ENCODE measurements around the gene MED13L.

MED13L gene

DNA sequence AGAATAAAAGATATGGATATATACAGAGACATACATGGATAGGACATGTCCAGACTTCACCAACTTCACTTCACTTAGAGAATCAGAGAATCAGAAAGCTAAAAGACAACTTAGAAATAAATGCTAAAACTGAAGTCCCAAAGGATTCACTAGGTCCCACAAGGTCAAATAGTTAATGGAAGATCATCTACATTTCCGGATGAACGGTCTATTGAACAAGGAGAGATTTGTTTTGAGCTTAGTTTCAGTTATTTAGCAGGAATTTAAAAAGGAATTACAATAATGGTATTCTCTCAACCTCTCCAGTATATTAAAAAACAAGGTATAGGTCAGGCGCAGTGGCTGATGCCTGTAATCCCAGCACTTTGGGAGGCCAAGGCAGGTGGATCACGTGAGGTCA, 187.0 kb downstream of the MED13L start:
- no peak for DNase-seq (ENCODE audit: low spot score)

DNA sequence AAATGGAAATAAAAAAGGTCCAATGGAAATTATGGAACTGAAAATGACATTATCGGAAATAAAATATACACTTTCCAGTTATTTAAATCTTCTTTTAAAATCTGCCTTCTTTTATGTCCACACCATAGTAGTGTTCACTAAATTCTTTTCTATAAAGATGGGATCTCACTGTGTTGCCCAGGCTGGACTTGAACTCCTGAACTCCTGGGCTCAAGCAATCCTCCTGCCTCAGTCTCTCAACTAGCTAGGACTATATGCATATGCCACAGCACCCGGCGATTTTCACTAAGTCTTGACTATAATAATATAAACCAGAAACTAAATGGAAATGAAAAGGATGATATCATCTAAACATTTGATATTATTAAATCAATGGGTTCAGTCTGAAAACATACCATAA, 188.4 kb downstream of the MED13L start:
- DNase-seq (ENCODE audit: low spot score) = no peak

DNA sequence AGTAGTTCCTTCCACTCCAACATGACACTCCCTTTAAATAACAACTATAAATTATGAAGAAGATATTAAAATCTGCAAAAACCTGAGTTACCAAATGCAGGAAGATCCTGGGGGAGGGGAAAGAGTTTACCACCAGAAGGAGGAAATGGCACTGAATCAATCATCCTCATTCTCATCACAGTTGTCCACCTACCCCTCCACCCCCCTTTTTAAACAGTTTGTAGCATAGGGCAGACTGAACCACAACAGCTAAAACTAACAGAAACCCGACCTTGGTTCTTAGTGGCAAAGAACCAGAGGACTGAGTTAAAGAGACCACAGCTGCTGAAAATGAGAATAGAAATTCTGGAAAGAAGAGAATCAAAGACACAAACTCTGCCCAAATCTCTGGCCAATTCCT, 189.5 kb downstream of the MED13L start:
- no peak for DNase-seq (ENCODE audit: low spot score)

DNA sequence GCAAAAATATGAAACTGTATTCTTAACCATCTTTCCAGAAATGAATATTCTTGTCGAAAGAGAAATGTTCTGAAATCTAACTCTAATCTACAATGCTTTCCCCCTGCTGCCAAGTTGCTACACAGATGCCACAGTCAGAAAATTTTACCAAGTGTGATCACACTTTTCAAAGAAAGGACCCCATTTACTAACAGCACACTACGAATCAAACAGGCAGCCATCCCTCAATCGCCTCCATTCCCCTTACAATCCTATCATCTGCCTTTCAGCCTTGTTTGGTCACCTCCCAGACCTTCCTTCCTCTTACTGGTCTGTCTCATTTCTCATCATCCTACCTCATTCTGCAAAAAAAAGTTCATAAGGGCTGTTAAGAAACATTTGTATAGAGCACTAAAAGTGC, 190.1 kb downstream of the MED13L start:
- no peak for DNase-seq (ENCODE audit: low spot score)

DNA sequence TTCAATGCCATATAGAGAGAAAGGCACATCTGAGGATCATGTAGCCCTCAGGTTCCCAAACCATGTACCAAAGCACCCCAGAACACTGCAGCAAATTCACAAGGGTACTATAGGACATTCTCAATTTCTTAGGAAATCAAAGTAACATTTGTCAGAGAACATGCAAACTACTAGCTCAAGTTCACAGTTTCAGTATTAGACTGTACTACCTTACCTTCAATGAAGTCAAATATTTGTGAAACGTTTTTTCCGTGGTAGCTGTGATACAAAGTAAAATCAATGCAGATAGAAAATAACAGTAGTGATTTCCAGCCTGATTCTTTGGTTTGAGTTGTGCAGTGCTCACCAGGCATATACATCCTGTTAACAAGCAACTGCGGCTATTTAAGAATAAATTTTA, 197.1 kb downstream of the MED13L start:
- no peak for DNase-seq (ENCODE audit: low spot score)

DNA sequence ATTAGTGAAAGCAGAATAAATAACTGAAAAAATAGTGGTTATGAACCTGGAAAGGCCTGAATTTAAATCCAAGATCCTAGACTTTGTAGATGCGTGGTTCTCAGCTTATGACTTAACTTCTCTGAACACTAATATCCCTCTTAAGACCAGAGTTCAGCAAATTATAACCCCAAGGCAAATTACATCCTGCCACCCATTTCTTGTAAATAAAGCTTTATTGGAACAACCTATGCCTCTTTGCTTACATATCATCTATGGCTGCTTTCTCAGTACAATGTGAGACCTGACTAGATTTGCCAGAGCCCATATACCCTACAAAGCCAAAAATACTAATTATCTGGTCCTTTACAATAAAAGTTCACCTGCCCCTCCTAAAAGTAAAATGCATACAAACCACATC, 199.1 kb downstream of the MED13L start:
- no peak for DNase-seq (ENCODE audit: low spot score)

DNA sequence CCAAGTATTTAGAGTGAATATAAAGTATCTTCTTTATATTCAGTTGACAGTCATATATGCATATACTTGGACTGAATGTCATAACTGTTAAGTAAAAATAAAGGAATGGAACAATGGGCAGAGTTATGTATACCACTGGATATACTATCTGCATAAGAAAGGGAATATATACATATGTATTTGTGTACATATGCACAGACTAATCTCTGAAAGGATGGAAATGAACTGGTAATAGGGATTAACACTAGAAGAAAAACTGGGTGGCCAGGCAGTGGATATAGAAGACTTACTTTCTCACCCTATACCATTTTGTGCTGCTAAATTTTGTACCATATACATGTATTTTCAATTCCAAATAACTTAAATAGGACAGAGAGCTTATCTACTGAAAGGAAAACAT, 200.1 kb downstream of the MED13L start:
- no peak for DNase-seq (ENCODE audit: low spot score)

DNA sequence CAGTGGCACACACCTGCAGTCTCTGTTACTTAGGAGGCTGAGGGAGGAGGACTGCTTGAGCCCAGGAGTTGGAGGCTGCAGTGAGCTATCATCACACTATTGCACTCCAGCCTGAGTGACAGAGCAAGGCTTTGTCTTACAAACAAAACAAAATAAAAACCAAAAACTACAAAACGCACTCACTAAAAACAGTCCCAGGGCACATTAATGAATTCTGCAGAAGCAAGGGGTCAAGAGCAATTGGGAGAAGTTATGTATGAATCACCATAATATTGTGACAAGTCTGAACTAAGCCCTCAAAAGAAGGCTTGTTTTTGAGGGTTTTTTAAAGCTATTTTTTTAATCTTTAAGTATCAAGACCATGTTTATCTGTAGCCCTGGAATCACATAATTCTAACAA, 201.1 kb downstream of the MED13L start:
- DNase-seq (ENCODE audit: low spot score) = no peak

DNA sequence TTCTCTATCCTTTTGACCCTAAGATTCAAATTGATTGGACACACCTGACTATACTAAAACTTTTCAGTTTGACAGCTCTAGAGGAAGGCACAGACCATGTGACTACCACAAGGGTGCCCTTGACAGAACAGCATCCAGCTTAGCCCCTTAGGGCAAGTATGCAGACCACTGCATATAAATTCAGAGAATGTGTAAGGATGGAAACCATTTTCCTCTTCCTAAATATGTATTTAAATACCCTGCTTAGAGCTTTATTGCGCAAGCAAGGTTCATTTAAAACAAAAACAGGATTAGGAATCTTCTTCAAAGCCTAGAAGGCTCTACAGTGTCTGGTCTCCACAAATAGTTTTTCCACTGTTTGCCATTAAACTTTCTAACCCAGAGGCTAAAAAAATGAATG, 202.8 kb downstream of the MED13L start:
- no peak for DNase-seq (ENCODE audit: low spot score)

DNA sequence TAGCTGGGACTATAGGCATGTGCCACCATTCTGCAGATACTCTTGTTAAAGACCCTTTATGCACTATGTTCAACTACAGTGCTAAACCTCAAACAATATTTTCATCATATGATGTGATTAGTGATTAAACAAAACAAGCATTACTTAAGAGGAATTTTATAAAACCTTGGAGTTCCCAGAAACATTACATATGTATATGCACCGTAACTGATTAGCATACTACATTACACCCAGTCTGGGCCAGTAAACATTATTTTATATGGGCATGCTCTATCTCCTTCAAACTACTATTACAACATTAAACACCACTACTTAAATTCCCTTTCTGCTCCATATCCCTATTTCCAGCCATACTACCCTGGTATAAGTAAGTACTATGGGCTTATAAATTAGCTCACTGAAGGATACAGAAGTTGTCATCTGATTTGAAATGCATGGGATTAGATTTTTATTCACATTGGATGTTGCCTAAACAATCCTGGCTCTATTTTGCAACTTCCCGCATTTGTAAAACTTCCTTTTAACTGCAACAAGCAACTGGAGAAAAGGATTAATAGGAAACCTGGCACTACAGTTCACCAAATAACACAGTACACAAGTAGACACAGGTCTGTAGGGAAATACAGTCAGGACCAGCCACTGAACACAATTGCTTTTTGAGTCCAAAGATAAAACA, 205.8 kb downstream of the MED13L start:
- no peak for DNase-seq (ENCODE audit: low spot score)

DNA sequence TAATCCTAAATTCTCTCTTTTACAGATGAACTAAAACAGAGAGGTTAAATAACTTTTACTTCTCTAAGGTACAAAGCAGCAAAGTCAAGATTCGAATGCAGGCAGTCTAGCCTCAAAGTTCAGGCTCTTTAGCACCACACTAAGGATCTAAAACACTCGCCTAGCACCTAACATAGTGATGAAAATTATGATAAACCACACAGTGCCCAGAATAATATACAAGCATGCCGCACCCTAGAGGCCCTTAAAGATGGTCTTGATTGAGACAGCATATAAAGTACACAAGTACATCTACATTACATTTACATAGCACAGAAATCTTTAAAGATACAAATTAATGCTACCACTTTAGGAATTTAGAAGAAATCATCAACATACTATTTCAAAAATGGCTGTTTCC, 207.0 kb downstream of the MED13L start:
- DNase-seq (ENCODE audit: low spot score) = no peak

DNA sequence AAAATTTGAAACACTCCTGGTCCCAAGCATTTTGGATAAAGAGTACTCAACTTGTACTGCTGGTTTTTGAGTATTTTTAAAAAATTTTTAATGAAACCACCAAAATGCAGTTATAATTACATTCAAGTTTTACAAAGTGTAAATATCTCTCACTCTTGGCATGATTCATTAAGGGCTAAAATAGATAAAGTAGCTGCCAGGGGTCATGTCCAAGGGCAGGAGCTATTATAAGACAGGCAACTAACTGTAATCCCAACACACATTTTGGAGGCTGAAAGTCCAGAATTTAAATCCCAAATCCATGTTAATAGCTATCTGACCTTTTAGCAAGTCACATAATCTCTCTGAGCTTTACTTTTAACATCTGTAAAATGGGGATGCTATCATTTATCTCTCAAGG, 207.6 kb downstream of the MED13L start:
- no peak for DNase-seq (ENCODE audit: low spot score)

DNA sequence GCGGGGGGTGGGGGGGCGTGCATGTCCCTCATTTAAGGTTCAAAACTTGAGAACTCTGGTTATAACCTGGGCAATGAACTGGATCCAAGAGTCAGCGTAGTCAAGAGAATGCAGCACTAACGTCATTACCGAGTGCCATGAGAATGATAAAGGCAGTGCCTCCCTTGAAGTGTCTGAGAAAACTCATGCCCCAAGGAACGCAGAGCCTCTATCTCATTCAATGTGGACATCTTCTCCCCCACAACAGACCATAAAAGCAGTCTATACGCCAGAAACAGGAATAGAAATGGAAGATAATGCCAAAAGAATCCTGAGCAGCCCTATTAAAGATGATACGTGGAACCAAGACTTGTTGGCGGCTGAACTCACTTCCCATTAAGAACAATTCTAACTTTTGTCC, 208.6 kb downstream of the MED13L start:
- DNase-seq (ENCODE audit: low spot score) = no peak

DNA sequence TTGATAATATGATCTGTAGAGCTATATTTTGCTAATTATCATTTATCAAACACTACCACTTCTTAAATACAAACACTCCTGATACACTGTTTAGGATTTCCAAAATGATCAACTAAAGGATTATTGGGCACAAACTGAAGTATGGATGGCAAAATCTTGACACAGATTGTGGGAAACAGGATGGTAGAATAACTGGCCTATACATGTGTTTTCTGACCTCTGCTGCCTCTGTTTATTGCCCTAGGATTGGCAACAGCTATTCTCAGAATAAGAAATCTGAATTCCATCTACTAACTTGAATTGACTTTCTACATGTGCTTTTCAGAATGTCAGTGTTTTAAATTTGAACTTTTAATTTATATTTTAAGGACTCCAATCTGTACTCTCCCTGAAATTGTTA, 209.1 kb downstream of the MED13L start:
- DNase-seq (ENCODE audit: low spot score) = no peak

DNA sequence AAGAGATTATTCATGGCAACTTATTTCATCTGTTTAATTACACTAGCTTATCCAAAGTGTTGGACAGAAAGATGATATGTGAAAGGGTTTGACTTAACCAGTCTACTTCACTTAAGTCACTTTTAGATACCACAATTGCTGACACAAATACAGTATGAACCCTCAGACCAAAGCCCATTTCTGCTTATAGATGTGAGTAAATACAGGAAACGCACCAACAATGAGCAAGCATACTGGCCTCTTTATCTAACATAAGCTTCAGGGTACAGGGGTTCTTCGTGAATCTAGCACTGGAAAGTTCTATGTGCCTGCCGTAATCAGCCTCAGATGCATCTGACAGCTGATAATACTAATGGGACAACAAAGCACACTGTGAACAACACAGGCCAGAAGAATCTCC, 209.6 kb downstream of the MED13L start:
- no peak for DNase-seq (ENCODE audit: low spot score)

DNA sequence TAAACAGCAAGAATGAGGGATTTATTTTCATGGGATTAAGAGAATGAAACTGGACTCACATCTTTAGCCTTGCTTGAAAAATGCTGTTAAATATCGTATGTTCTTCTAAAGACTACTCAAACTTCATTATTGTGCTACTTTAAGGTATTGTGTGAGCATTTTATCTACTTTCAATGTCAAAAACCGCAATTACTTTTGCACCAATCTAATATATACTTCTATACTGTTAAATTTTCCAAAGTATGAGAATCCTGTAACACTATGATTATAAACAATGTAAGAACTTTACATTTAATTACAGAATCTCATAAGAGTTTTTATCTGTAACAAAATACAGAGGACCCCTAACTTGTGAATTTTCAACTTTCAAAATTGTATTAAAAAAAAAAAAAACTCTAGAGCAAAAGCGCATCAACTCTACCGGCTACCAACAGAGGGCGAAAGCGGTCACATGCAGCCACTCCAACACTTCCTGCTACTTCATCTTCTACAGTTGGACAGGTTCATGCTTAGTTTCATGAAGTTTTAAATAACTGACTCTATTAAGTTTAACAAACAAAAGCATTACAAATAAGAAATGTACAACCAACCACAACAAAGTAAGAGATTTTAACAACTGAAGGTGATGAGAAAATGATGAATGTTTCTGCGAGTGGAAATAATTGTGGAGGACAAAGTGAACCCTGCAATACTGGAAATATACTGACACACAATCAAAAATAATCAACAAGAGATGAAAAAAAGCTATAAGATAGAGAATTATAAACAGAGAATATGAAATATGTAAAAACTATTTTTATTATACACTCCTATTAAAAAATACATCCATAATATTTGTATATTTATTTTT, 210.9 kb downstream of the MED13L start:
- peak; percentile 9 for DNase-seq (ENCODE audit: low spot score)

DNA sequence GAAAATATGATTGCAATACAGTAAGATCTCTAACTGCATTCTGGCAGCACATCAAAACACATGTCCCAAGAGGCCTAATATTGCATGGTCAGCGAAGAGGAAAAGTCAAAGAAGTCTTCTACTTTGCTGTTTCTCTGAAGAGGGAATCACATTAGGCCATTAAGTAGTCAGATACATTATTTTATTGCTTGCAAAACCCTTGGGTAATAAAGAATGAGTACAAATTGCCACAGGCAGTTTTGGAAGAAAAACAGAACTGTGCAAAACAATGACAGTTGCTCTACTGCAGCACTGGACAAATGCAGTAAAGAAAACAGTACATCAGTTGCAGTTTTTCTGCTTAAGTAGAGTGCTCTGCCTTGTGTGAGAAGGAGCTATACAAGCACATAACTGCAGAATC, 211.9 kb downstream of the MED13L start:
- no peak for DNase-seq (ENCODE audit: low spot score)

DNA sequence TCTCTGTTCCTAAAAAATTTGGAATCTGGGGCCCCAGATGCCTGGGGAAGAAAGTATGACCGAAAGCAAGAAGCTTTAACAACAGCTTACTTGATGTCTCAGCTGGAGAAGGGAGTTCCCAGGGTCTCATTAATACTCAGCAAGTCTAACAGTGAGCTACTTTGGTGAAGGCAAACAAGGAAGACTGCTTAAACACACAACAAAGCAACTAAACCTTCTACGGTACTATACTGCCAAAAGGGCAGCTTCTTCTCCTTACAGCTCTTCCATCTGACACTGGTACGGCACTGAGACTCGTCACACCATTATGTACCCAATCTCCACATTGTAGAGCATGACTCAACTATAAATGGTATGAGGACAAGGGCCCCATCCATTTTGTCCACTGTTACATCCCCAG, 213.0 kb downstream of the MED13L start:
- DNase-seq (ENCODE audit: low spot score) = no peak

DNA sequence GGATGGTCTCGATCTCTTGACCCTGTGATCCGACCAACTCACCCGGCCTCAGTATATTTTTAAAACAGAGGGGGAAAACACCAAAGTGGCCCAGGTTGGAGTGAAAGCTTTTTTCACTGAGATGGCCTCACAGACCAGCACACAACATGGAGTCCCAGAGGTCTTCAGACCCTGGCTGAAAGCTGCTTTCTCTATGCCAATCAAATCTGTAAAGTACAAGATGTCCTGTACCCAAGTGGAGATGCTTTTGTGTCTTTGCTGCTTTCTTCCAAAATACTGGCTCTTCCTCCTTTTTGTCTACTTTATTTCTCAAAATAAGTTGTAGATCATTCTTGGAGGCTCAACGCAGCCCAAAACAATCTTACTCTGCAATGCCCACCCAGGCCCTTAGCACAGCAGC, 214.8 kb downstream of the MED13L start:
- DNase-seq (ENCODE audit: low spot score) = no peak

DNA sequence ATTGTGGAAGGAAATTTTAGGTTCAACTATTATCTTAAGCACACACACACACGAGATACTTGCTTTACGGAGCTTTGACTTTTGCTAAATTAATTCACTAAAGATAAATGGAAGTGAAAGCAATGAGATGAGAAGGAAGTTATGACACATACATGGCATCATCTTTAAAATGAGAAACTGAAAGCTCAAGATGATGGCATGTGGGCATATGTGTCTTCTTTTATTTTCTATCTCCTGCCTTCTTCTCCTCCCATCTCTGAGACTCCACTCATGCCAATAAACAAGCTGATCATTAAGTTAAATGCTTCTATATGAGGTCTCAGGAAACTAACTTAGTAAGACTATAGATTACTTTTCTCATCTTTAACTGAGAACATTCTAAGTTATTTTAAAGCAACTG, 216.7 kb downstream of the MED13L start:
- no peak for DNase-seq (ENCODE audit: low spot score)

DNA sequence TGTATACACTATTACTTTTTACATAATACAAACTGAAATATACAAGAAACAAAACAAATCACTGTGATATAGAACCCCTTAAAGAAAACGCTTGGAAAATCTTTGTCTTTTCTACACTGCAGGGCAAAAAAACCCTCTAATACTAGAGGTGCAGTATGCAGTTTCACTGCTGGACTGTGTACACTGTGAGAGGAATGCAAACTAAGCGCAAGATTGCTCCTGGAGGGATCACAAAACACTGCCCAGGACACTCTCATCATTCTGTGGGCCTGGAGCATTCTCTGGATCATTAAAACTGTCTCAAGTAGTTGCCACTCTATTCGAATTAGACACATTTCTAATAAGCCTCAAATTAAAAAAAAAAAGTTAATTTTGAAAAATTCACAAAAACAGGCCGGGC, 217.6 kb downstream of the MED13L start:
- peak; percentile 5 for DNase-seq (ENCODE audit: low spot score)

DNA sequence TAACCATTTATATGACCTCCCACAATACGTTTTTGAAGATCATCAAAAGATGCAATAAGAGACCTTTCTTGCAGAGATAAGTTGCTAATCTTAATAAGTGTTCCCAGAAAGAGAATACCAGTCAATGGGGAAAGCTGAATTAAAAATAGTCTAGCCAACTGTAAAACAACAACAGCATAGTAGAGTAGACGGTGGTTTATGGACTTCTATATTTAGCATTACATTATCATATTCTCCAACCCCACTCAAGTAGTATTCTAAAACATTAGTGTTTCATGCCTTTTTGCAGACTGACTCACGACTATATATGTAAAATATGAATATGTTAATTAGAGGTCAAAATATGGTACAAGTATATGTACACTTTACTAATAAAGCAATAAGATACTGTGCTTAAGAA, 218.9 kb downstream of the MED13L start:
- DNase-seq (ENCODE audit: low spot score) = no peak

DNA sequence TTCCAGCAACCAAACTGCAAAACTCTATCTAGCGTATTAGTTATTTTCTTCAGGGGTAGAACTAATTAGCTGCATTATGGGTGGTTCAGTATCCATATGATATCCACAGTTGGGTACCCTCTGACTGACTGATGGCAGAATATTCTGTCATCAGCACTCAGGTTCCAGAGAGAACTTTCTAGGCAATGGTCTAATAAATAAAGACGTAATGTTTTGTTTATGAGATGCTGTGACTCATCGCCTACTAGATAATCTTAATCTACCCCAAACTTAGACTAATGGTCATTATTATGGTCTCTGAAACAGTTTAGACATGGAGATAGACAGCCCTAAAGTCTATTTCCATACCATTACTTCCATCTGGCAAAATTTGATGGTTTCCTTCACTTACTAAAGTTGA, 220.1 kb downstream of the MED13L start:
- DNase-seq (ENCODE audit: low spot score) = no peak
